IPS-20b (cell line): ENCODE results near the gene CST1.

Experiments used
- H3K27ac ChIP-seq: one replicate; pipeline ENCODE4 v1.5.1; 2013; ENCODE audit warnings: low read length
- H3K27me3 ChIP-seq: 2 replicates; pipeline ENCODE4 v1.6.1; 2013; ENCODE audit warnings: mild to moderate bottlenecking, low read length, inconsistent platforms; ENCODE audit not compliant: insufficient read depth
- H3K36me3 ChIP-seq: 2 replicates; pipeline ENCODE4 v1.6.1; 2013; ENCODE audit warnings: low read depth, mild to moderate bottlenecking, inconsistent platforms, low read length, moderate library complexity; ENCODE audit not compliant: insufficient read depth
- H3K4me1 ChIP-seq: 2 replicates; pipeline ENCODE4 v1.6.1; 2013; ENCODE audit warnings: mild to moderate bottlenecking, control low read depth, inconsistent platforms, low read length, moderate library complexity; ENCODE audit not compliant: insufficient read depth
- H3K4me3 ChIP-seq: 2 replicates; pipeline ENCODE4 v1.5.1; 2013; ENCODE audit warnings: mild to moderate bottlenecking, low read length, inconsistent platforms
- H3K9ac ChIP-seq: 2 replicates; pipeline ENCODE4 v1.6.1; 2013; ENCODE audit warnings: low read depth, mild to moderate bottlenecking, inconsistent platforms, low read length, moderate library complexity
- H3K9me3 ChIP-seq: 2 replicates; pipeline ENCODE4 v1.6.1; 2013; ENCODE audit warnings: mild to moderate bottlenecking, low read depth, low read length, inconsistent platforms; ENCODE audit not compliant: insufficient read depth

CST1 gene

DNA sequence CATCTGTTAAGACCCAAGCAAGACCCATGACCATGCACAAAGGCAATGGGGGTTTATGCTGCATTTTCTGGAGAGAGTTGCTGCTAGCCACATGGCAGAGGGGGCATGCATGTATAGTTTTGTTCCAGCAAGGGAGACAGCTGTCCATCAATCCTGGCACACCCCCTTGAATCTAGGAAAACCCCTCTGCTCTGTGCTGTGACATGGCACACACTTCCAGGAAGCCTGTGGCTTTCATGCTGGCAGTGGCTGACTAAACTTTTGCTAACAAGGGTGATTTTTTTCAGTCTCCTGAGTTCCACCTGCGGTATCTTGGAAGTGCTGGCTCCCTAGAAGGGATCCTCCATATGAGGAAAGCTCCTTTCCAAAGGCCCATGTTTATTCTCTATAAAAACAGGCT lies 52.8 kb downstream of the CST1 start:
- no peak overlapping the region for H3K9ac ChIP-seq
- no peaks in the 10 kb centered on the region for H3K36me3 ChIP-seq
- H3K4me1 ChIP-seq: peaks cover 8% of the 10 kb centered on the region; the same call in 1 of the 2 replicates
- no peak overlapping the region for H3K27ac ChIP-seq
- no peaks in the 10 kb centered on the region for H3K9me3 ChIP-seq
- H3K4me3 ChIP-seq: no peak overlapping the region
- H3K27me3 ChIP-seq: no peaks in the 10 kb centered on the region
